Activated naive CD8-positive, alpha-beta T cell treated with anti-CD3 and anti-CD28 coated beads, Interleukin-2, amount 50 U/mL, for 16 hours (primary cell): ENCODE measurements around the gene HIRIP3.
"Not testable (repeated sequence)": the region's sequence is repeated elsewhere in the genome, so short reads cannot be mapped to it uniquely, and the experiment has no call there.

Experiments used
- DNase-seq: peaks from one replicate; pipeline ENCODE4 v3.0.0-alpha.2; 2020; ENCODE audit warnings: low read depth, low spot score

The HIRIP3 gene

GRCh38 chr16:29959821-29960220 is 35.6 kb downstream of the HIRIP3 start:
- not testable (repeated sequence) for DNase-seq

- DNase-seq: no peak
Observed at GRCh38 chr16:29959293-29959692, 36.1 kb downstream of the HIRIP3 start.

- DNase-seq: no peak
Observed at GRCh38 chr16:29958756-29959155, 36.7 kb downstream of the HIRIP3 start.

GRCh38 chr16:29951625-29952365 is 43.6 kb downstream of the HIRIP3 start:
- no peak for DNase-seq

GRCh38 chr16:29950806-29951461 is 44.5 kb downstream of the HIRIP3 start:
- DNase-seq: no peak

GRCh38 chr16:29947897-29948296 is 47.5 kb downstream of the HIRIP3 start:
- no peak for DNase-seq

GRCh38 chr16:29943846-29944799 is 51.3 kb downstream of the HIRIP3 start:
- no peak for DNase-seq
